HG02798 (cell line): Measurements from ENCODE around the gene INPP4A.
A peak's percentile ranks its signal among the peaks of the same experiment; 100 is the strongest.
"Not testable (repeated sequence)": the region's sequence is repeated elsewhere in the genome, so short reads cannot be mapped to it uniquely, and the experiment has no call there.

Experiments
- ATAC-seq: cut with Tn5 transposase; IDR thresholded peaks from one replicate; pipeline ENCODE4 v1.9.1; 2021; ENCODE audit warnings: mild to moderate bottlenecking; ENCODE audit not compliant: unreplicated experiment, poor library complexity

INPP4A gene

GRCh38 chr2:98572211-98572610, 127.6 kb downstream of the INPP4A start:
- ATAC-seq = no peak

GRCh38 chr2:98572676-98573075, 128.0 kb downstream of the INPP4A start:
- no peak for ATAC-seq

GRCh38 chr2:98573426-98573825, 128.8 kb downstream of the INPP4A start:
- no peak for ATAC-seq

GRCh38 chr2:98576666-98577312, 132.1 kb downstream of the INPP4A start:
- ATAC-seq = no peak

- no peak for ATAC-seq
These were observed 132.7 kb downstream of the INPP4A start for GRCh38 chr2:98577313-98577712.

- ATAC-seq = no peak
These were observed 133.6 kb downstream of the INPP4A start for GRCh38 chr2:98578231-98578630.

- ATAC-seq = no peak
These were observed 135.3 kb downstream of the INPP4A start for GRCh38 chr2:98579926-98580325.

- no peak for ATAC-seq
These were observed 136.1 kb downstream of the INPP4A start for GRCh38 chr2:98580656-98581284.

GRCh38 chr2:98582523-98582922, 137.9 kb downstream of the INPP4A start:
- ATAC-seq = no peak

GRCh38 chr2:98583276-98583675, 138.6 kb downstream of the INPP4A start:
- no peak for ATAC-seq

GRCh38 chr2:98583816-98584618, 139.4 kb downstream of the INPP4A start:
- no peak for ATAC-seq

- no peak for ATAC-seq
These were observed 140.7 kb downstream of the INPP4A start for GRCh38 chr2:98585386-98585785.

GRCh38 chr2:98586551-98587140, 142.0 kb downstream of the INPP4A start:
- ATAC-seq = no peak

GRCh38 chr2:98588880-98589431, 144.3 kb downstream of the INPP4A start:
- ATAC-seq = no peak

GRCh38 chr2:98589489-98589888, 144.8 kb downstream of the INPP4A start:
- no peak for ATAC-seq

- ATAC-seq = no peak
These were observed 147.9 kb downstream of the INPP4A start for GRCh38 chr2:98592565-98592964.

- ATAC-seq = not testable (repeated sequence)
These were observed 150.0 kb downstream of the INPP4A start for GRCh38 chr2:98594665-98595064.

GRCh38 chr2:98598781-98599428, 154.2 kb downstream of the INPP4A start:
- ATAC-seq = no peak

- ATAC-seq = peak; percentile 80
These were observed 157.0 kb downstream of the INPP4A start for GRCh38 chr2:98601532-98602132.

GRCh38 chr2:98604547-98604946, 159.9 kb downstream of the INPP4A start:
- ATAC-seq = no peak
